ENCODE results near the gene HERC2.
"Not testable (repeated sequence)": the region's sequence is repeated elsewhere in the genome, so short reads cannot be mapped to it uniquely, and the experiment has no call there.

Gene HERC2

GRCh38 chr15:28221696-28222095, 100.3 kb downstream of the HERC2 start:
- not testable (repeated sequence) for DNase-seq

- no peak for DNase-seq
Measured at GRCh38 chr15:28219116-28219515, 102.9 kb downstream of the HERC2 start.

- not testable (repeated sequence) for DNase-seq
Measured at GRCh38 chr15:28216946-28217546, 104.9 kb downstream of the HERC2 start.

- not testable (repeated sequence) for DNase-seq
Measured at GRCh38 chr15:28215521-28215920, 106.5 kb downstream of the HERC2 start.

GRCh38 chr15:28214006-28214790, 107.8 kb downstream of the HERC2 start:
- not testable (repeated sequence) for DNase-seq

- DNase-seq = not testable (repeated sequence)
Measured at GRCh38 chr15:28213393-28213792, 108.6 kb downstream of the HERC2 start.

GRCh38 chr15:28208583-28208982, 113.4 kb downstream of the HERC2 start:
- DNase-seq = no peak

- DNase-seq = not testable (repeated sequence)
Measured at GRCh38 chr15:28205640-28206039, 116.3 kb downstream of the HERC2 start.

GRCh38 chr15:28203055-28203828, 118.7 kb downstream of the HERC2 start:
- not testable (repeated sequence) for DNase-seq

GRCh38 chr15:28202124-28202523, 119.9 kb downstream of the HERC2 start:
- not testable (repeated sequence) for DNase-seq

- not testable (repeated sequence) for DNase-seq
Measured at GRCh38 chr15:28198215-28198614, 123.8 kb downstream of the HERC2 start.

- DNase-seq = not testable (repeated sequence)
Measured at GRCh38 chr15:28197694-28198093, 124.3 kb downstream of the HERC2 start.

GRCh38 chr15:28196581-28196980, 125.4 kb downstream of the HERC2 start:
- DNase-seq = not testable (repeated sequence)

GRCh38 chr15:28192772-28193171, 129.2 kb downstream of the HERC2 start:
- no peak for DNase-seq

GRCh38 chr15:28191832-28192231, 130.1 kb downstream of the HERC2 start:
- no peak for DNase-seq

GRCh38 chr15:28190391-28191174, 131.4 kb downstream of the HERC2 start:
- DNase-seq = no peak

GRCh38 chr15:28185148-28185895, 136.7 kb downstream of the HERC2 start:
- DNase-seq = no peak

GRCh38 chr15:28184166-28184565, 137.8 kb downstream of the HERC2 start:
- no peak for DNase-seq

- DNase-seq = no peak
Measured at GRCh38 chr15:28182731-28183130, 139.2 kb downstream of the HERC2 start.

- DNase-seq = no peak
Measured at GRCh38 chr15:28182216-28182615, 139.8 kb downstream of the HERC2 start.

- DNase-seq = no peak
Measured at GRCh38 chr15:28181366-28181765, 140.6 kb downstream of the HERC2 start.

- DNase-seq = no peak
Measured at GRCh38 chr15:28179270-28179669, 142.7 kb downstream of the HERC2 start.

Data from NCI-H1436 treated with DMSO at 0.1 percent for 48 hours (cell line).